ENCODE results near the gene MICOS13.

Gene MICOS13

GRCh38 chr19:5700455-5701092 lies 20.3 kb upstream of the MICOS13 start:
- Histone ChIP-seq H3F3A (ENCODE audit: insufficient read depth, low read length) (peaks cover 24% of the 10 kb centered on the region), H3K36me3 (replicated peaks; ENCODE audit: insufficient read depth, low read length) (peaks cover 18% of the 10 kb centered on the region), H3K4me2 (ENCODE audit: low read depth, low read length) (no peak overlapping the region), H3K9me2 (replicated peaks; ENCODE audit: insufficient read depth, low read length) (no peaks in the 10 kb centered on the region), H3K4me3 (ENCODE audit: low read length) (no peak overlapping the region), H4K20me1 (ENCODE audit: insufficient read depth, low read length) (peaks cover 20% of the 10 kb centered on the region), H3K9ac (ENCODE audit: low read length) (no peak overlapping the region), H3K4me1 (ENCODE audit: low read length) (no peaks in the 10 kb centered on the region), H3K27me3 (replicated peaks; ENCODE audit: insufficient read depth, low read length) (no peaks in the 10 kb centered on the region), H2AFZ (ENCODE audit: low read length) (no peak overlapping the region), H3K9me3 (replicated peaks; ENCODE audit: insufficient read depth, low read length) (no peaks in the 10 kb centered on the region), H3K27ac (ENCODE audit: low read length) (no peak overlapping the region), H3K79me2 (ENCODE audit: low read length) (peaks cover 65% of the 10 kb centered on the region)
- no peak for TF ChIP-seq EZH2phosphoT487 (IDR thresholded peaks at IDR 0.05; ENCODE audit: low read length)
- TF ChIP-seq CTCF (IDR thresholded peaks at IDR 0.05; ENCODE audit: low read length): no peak
- TF ChIP-seq EZH2 (optimal IDR thresholded peaks at IDR 0.05; ENCODE audit: low read depth, low read length): no peak
- no peak for DNase-seq

- no peaks in the 10 kb centered on the region for H3K4me1 ChIP-seq (ENCODE audit: low read length)
- peaks cover 34% of the 10 kb centered on the region for H3F3A ChIP-seq (ENCODE audit: insufficient read depth, low read length)
These were observed 18.5 kb upstream of the MICOS13 start for GRCh38 chr19:5698635-5699422.

GRCh38 chr19:5697890-5698634 lies 17.7 kb upstream of the MICOS13 start:
- no peak overlapping the region for H3K9ac ChIP-seq (ENCODE audit: low read length)
- H3K36me3 ChIP-seq (replicated peaks; ENCODE audit: insufficient read depth, low read length): peaks cover 29% of the 10 kb centered on the region

More at GRCh38 chr19:5698635-5699422, 18.5 kb upstream of the MICOS13 start:
- no peaks in the 10 kb centered on the region for H3K9me2 ChIP-seq (replicated peaks; ENCODE audit: insufficient read depth, low read length)
- no peak overlapping the region for H2AFZ ChIP-seq (ENCODE audit: low read length)
- no peak overlapping the region for H3K9ac ChIP-seq (ENCODE audit: low read length)
- H3K4me3 ChIP-seq (ENCODE audit: low read length): no peak overlapping the region
- no peak overlapping the region for H3K4me2 ChIP-seq (ENCODE audit: low read depth, low read length)
- H3K36me3 ChIP-seq (replicated peaks; ENCODE audit: insufficient read depth, low read length): peaks cover 31% of the 10 kb centered on the region
- DNase-seq: no peak
- H3K79me2 ChIP-seq (ENCODE audit: low read length): peaks cover 65% of the 10 kb centered on the region
- no peaks in the 10 kb centered on the region for H3K27me3 ChIP-seq (replicated peaks; ENCODE audit: insufficient read depth, low read length)
- peaks cover 37% of the 10 kb centered on the region for H4K20me1 ChIP-seq (ENCODE audit: insufficient read depth, low read length)
- H3K9me3 ChIP-seq (replicated peaks; ENCODE audit: insufficient read depth, low read length): no peaks in the 10 kb centered on the region
- TF ChIP-seq EZH2 (optimal IDR thresholded peaks at IDR 0.05; ENCODE audit: low read depth, low read length) (no peak), EZH2phosphoT487 (IDR thresholded peaks at IDR 0.05; ENCODE audit: low read length) (no peak), CTCF (IDR thresholded peaks at IDR 0.05; ENCODE audit: low read length) (no peak)
- H3K27ac ChIP-seq (ENCODE audit: low read length): no peak overlapping the region

More at GRCh38 chr19:5697890-5698634, 17.7 kb upstream of the MICOS13 start:
- no peaks in the 10 kb centered on the region for H3K9me3 ChIP-seq (replicated peaks; ENCODE audit: insufficient read depth, low read length)
- no peak overlapping the region for H3K4me2 ChIP-seq (ENCODE audit: low read depth, low read length)
- DNase-seq: no peak
- H3K79me2 ChIP-seq (ENCODE audit: low read length): peaks cover 65% of the 10 kb centered on the region
- H2AFZ ChIP-seq (ENCODE audit: low read length): no peak overlapping the region
- peaks cover 35% of the 10 kb centered on the region for H3F3A ChIP-seq (ENCODE audit: insufficient read depth, low read length)
- no peak overlapping the region for H3K4me3 ChIP-seq (ENCODE audit: low read length)
- no peak for TF ChIP-seq CTCF (IDR thresholded peaks at IDR 0.05; ENCODE audit: low read length)
- TF ChIP-seq EZH2 (optimal IDR thresholded peaks at IDR 0.05; ENCODE audit: low read depth, low read length): no peak
- no peaks in the 10 kb centered on the region for H3K9me2 ChIP-seq (replicated peaks; ENCODE audit: insufficient read depth, low read length)
- H3K27ac ChIP-seq (ENCODE audit: low read length): no peak overlapping the region
- H4K20me1 ChIP-seq (ENCODE audit: insufficient read depth, low read length): peaks cover 45% of the 10 kb centered on the region
- H3K4me1 ChIP-seq (ENCODE audit: low read length): no peaks in the 10 kb centered on the region
- H3K27me3 ChIP-seq (replicated peaks; ENCODE audit: insufficient read depth, low read length): no peaks in the 10 kb centered on the region
